Posterior cingulate gyrus (tissue), 11 donors: ENCODE data around the gene VSTM2B.
A peak's percentile ranks its signal among the peaks of the same experiment; 100 is the strongest.

ENCODE experiments used
- DNase-seq, 10 donors: peaks; one replicate each; pipeline versions ENCODE4 v3.0.0 to v3.0.0-alpha.2; 2020 to 2021; ENCODE audit warnings: mixed read lengths in 3 of 10
- intact Hi-C: fragments of 100-400 bp; cut with DNase I; formaldehyde crosslinking; loops from one replicate; pipeline ENCODE4 v1.15.1; 2023

VSTM2B gene

GRCh38 chr19:29512748-29513147 lies 13.0 kb upstream of the VSTM2B start:
- DNase-seq, result no peak
- intact Hi-C loops, result no loop called here

GRCh38 chr19:29514525-29515232 lies 11.1 kb upstream of the VSTM2B start:
- intact Hi-C loops, result no loop called here
- peak in 4 of 10 donors; percentile 4 to 24 (median 10) for DNase-seq

GRCh38 chr19:29515233-29515619 lies 10.6 kb upstream of the VSTM2B start:
- intact Hi-C loops, result no loop called here

GRCh38 chr19:29515706-29516357 lies 10.0 kb upstream of the VSTM2B start:
- intact Hi-C loops, result no loop called here
- peak in 4 of 10 donors; percentile 1 to 73 (median 39) for DNase-seq

More at GRCh38 chr19:29515233-29515619, 10.6 kb upstream of the VSTM2B start:
- DNase-seq, result peak in 2 of 10 donors; percentile 41 to 46

GRCh38 chr19:29516358-29516725 lies 9.5 kb upstream of the VSTM2B start:
- intact Hi-C loops, result no loop called here
- peak in 4 of 10 donors; percentile 2 to 79 (median 24) for DNase-seq

GRCh38 chr19:29516821-29517395 lies 8.9 kb upstream of the VSTM2B start:
- peak in 3 of 10 donors; percentile 13 to 74 (median 66) for DNase-seq
- intact Hi-C loops, result no loop called here

GRCh38 chr19:29517412-29517811 lies 8.4 kb upstream of the VSTM2B start:
- intact Hi-C loops, result no loop called here
- peak in 3 of 10 donors; percentile 16 to 59 (median 45) for DNase-seq

GRCh38 chr19:29517946-29518345 lies 7.8 kb upstream of the VSTM2B start:
- intact Hi-C loops, result no loop called here
- peak in 4 of 10 donors; percentile 1 to 56 (median 26) for DNase-seq

- peak in 3 of 10 donors; percentile 9 to 65 (median 47) for DNase-seq
Observed at GRCh38 chr19:29519146-29519545, 6.6 kb upstream of the VSTM2B start.

GRCh38 chr19:29519931-29520330 lies 5.9 kb upstream of the VSTM2B start:
- DNase-seq, result peak in 3 of 10 donors; percentile 9 to 62 (median 42)
- intact Hi-C loops, result loop anchor here (5.0 kb wide), 1 partner anchor 53 kb away; no protein-coding TSS in a partner anchor

More at GRCh38 chr19:29519146-29519545, 6.6 kb upstream of the VSTM2B start:
- intact Hi-C loops, result no loop called here

GRCh38 chr19:29520390-29520789 lies 5.4 kb upstream of the VSTM2B start:
- DNase-seq, result peak in 3 of 10 donors; percentile 24 to 85 (median 78)
- intact Hi-C loops, result loop anchor here (5.0 kb wide), 1 partner anchor 53 kb away; no protein-coding TSS in a partner anchor

GRCh38 chr19:29521291-29522075 lies 4.3 kb upstream of the VSTM2B start:
- peak in 3 of 10 donors; percentile 9 to 72 (median 69) for DNase-seq
- intact Hi-C loops, result loop anchor here (5.0 kb wide), 1 partner anchor 54 kb away; no protein-coding TSS in a partner anchor

GRCh38 chr19:29523568-29523967 lies 2.2 kb upstream of the VSTM2B start:
- intact Hi-C loops, result loop anchor here (5.0 kb wide), 1 partner anchor 56 kb away; no protein-coding TSS in a partner anchor

GRCh38 chr19:29524201-29524911 lies 1.4 kb upstream of the VSTM2B start:
- peak in 7 of 10 donors; percentile 45 to 93 (median 67) for DNase-seq
- intact Hi-C loops, result loop anchor here (5.0 kb wide), 1 partner anchor 57 kb away; no protein-coding TSS in a partner anchor

More at GRCh38 chr19:29523568-29523967, 2.2 kb upstream of the VSTM2B start:
- DNase-seq, result peak in 3 of 10 donors; percentile 16 to 46 (median 41)

GRCh38 chr19:29524912-29525831 lies 622 bp upstream of the VSTM2B start:
- intact Hi-C loops, result loop anchor here (5.0 kb wide), 2 partner anchors 58 to 313 kb away; partner anchors contain the start of gene UQCRFS1

GRCh38 chr19:29526730-29527499 lies 1.1 kb downstream of the VSTM2B start:
- peak in 8 of 10 donors; percentile 50 to 94 (median 62) for DNase-seq
- intact Hi-C loops, result loop anchor here (5.0 kb wide), 1 partner anchor 315 kb away; the partner anchor contains the start of gene UQCRFS1

More at GRCh38 chr19:29524912-29525831, 622 bp upstream of the VSTM2B start:
- peak in 9 of 10 donors; percentile 47 to 93 (median 61) for DNase-seq
